Sciatic nerve (tissue), 2 donors: Measurements from ENCODE around the gene CAMK2G. TPM values are rescaled to one million over a fixed set of nuclear protein-coding genes. Genes with fewer than 3 reads are reported as not detected.

Experiments used
- ATAC-seq: fragments of 200-7000 bp; cut with Tn5 transposase; one replicate; pipeline ENCODE4 v1.9.1; 2020; ENCODE audit warnings: mild to moderate bottlenecking, moderate library complexity
- DNase-seq: peaks from one replicate; pipeline ENCODE4 v3.0.0-alpha.2; 2020; ENCODE audit warnings: low spot score
- intact Hi-C: fragments of 100-400 bp; cut with DNase I; formaldehyde crosslinking; loops from one replicate; pipeline ENCODE4 v1.14.2; 2022
- total RNA-seq: library from RNA; stranded (reverse); fragmentation: NEBNext Ultra II Directional; extraction: Animal tissue kit (Norgen Biotek cat#: 25700); gene quantifications from one replicate; pipeline ENCODE4 v1.2.1, GENCODE V29; 2021
- donor health status: DM: no; HTN: no; CAD: no.
- donor health status: DM: no; HTN: no; CAD: no.

Gene CAMK2G
- total RNA-seq, 1 donor from 2014 or later: 30.5 TPM

DNA sequence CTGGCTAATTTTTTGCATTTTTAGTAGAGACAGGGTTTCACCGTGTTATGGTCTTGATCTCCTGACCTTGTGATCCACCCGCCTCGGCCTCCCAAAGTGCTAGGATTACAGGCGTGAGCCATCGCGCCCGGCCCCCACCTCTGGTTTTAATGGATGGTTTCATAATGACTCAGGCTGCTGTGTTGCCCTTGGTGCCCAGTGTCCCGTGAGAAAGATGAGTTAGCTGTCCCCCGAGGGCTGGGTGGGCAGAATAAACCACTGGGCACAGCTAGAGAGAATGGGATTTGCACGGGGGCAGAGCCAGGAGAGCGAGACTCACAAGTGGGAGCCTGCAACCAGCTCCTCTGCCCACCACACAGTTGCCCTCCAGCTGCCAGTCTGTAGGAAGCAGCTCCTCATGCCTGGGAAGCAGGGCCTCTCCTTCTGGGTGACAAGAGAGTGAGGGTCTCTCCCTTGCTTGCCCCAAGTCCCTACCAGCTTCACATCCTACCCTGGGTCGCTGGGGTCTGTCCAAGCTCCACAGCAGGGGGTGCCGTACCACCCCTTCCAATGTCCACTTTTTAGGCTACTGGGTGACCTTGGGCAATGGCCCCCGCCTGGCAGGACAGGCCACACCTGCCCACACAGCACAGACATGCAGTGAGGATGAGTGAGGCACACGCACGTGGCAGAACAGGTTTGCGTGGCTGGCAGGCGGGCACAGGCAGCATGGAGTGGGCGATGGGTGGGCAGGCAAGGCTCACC lies 46.8 kb downstream of the CAMK2G start:
- intact Hi-C loops: no loop called here
- DNase-seq (no peak), ATAC-seq (no peak)

DNA sequence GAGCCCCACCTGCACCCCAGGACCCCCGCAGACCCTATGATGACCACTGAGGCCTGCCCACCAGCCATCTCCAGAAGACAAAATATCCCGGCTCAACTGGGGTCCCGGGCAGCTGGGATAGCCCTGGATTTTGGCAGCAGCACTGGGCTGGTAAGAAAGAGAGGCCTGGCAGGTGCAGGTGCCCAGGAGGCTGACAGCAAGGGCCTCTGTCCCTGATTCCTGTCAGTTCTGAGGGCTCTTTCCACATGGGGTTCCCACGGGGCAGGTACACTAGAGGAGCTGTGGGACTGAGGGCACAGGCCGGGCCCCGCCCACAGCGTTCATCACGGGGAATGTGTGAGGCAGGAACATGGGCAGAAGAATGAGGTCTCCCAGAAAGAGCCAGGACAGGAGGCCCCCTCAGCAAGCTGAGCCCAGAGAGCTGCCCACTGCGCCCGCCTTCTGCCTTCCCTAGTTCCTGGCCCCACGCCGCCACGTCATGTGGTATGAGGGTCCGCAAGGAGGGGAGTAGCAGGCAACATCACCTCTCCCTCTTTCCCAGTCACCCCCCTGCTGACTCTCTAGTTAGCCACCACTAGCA lies 50.1 kb downstream of the CAMK2G start:
- no peak for ATAC-seq
- no peak for DNase-seq
- intact Hi-C loops: no loop called here

DNA sequence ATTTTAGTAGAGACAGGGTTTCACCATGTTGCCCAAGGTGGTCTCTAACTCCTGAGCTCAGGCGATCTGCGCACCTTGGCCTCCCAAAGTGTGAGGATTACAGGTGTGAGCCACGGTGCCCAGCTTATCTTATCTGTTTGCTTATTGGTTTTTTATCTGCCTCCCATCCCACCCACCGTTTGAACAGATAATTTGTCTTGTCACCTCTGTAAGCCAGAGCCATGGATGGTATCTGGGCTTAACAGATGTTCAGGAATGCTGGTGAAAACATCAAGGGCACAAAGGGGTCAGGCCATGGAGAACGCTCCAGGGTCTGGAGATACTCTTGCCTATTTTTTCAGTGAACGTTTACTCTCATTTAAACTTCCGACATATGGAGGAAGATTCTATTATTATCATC lies 51.0 kb downstream of the CAMK2G start:
- ATAC-seq: no peak
- DNase-seq: no peak
- intact Hi-C loops: no loop called here

DNA sequence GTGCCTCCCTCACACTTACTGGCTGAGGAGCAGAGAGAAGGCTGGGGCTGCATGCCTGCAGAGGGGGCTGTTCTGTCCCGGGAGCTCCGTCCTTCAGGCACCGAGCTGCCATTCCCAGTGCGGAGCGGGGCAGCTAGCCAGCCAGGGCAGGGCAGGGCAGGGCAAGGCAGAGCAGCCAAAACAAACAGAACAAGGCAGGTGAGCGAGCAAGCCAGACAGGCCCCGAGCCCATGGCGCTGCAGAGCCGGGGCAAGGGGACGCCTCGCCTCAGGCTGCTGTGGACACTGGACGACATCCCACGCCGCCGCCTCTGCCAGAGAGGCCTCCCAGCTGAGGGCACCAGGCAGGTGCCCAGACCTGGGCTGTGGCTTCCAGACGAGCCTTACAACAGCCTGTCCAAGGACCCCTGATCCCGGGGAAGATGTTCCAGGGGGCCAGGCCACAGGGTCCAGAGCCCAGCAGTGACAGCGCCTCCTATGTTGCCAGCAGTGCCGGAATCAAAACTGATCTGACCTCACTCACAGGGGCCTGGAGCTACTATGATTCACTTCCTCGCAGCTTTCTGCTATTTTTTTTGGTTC lies 54.8 kb downstream of the CAMK2G start:
- no peak for DNase-seq
- ATAC-seq: peak; percentile 45
- intact Hi-C loops: no loop called here

DNA sequence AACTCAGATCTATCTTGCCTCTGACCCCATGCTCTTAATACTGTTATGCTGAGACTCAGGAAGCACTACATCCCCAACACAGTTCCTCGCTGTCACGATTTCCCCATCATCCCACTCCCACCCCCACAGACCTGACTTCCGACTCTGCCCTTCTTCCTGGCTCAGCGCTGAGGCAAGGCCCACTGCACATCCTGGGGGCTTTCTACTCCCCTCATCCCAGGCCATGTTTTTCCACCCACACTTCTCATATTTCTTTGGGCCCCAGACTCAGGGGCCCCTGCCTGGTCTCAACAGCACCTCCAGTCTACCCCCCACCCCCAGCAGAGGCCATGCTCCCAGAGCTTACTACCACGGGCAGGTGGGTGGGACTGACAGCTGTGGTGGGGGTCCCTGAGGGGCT lies 55.3 kb downstream of the CAMK2G start:
- DNase-seq (no peak), ATAC-seq (no peak)
- intact Hi-C loops: no loop called here

DNA sequence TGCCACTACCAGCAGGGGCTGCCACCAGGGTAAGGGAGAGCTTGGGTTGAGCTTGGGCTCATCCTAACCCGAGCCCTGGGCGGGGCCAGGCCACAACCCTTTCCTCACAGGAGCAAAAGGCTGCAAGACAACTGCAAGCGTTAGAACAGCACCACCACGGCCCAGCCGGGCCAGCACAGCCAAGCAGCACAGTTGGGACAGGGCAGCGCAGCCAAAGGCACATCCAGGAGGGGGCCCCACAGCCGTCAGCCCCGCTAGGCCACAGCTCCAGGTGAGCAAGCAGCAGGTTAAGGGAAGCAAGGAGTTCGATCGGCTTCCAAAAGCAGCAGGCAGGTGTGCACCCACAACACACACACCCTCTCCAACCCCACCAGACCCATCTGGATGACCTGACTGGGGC lies 56.0 kb downstream of the CAMK2G start:
- intact Hi-C loops: no loop called here
- DNase-seq (no peak), ATAC-seq (no peak)

DNA sequence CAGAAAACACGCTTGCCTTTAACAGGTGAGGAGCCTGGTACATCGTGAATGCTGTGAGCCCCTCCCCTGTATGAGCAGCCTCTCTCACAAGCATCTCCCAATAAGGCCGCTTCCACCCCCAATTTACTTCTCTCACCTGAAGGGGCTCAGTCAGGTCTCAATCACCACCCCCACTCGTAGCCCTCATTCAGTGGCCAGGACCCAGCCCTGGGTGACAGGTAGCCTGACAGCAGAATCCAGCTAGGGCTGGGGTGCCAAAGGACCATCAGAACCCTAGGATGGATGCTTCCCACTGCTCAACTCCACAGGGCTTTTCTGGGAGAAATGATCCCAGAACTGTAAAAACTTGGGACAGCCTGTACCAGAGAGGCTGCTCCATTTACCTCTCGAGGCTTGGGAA lies 56.5 kb downstream of the CAMK2G start:
- intact Hi-C loops: no loop called here
- no peak for ATAC-seq

DNA sequence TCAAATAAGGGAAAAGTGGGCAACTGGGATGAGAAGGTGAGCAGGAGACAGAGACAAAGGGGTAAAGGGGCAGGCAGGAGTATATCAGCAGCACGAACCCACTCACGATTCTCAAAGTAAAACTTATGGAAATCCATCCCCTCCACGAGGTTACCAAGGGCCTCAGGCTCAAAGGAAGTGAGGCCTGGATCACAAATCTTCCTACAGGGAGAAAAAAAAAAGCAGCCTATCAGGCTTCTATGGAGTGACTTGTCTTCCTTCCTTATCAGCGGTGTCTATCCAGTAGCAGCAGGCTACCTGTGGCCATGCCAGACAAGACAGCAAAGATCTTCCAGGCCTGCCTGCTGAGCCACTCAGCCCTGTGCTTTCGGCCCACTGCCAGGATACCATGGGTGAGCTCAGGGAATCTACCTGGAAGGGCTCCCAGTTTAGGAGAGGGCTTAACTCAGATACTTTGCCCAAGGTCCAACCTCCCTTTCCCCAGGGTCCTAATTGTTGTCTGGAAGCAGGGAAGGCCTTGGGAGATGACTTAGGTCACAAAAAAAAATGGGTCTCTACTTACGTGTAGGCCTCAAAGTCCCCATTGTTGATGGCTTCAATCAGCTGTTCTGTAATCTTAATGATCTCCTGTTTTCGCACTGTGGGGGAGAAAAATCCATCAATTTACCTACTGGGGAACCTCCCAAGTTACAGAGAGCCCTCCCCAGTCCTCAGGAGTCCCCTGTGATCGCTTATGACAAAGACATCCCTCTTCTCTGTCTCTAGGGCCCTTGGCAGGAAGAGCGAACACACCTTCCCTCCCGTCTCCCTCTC lies 57.2 kb downstream of the CAMK2G start:
- no peak for DNase-seq
- intact Hi-C loops: no loop called here
- no peak for ATAC-seq

More for the DNA sequence above, 56.5 kb downstream of the CAMK2G start:
- DNase-seq: no peak

DNA sequence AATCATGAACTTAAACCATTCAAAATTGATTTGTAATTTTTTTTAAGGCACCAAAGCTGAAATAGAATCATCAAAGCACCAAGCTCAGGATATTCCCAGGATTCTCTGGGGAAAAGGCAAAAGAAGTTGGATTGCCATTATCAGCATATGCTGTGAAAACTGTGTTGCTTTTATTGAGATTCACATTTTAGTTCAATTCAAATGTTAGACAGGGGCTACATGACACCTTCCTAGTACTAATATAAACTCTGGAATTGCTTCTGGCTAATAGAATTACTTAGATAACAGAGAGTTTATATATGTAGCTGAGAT lies 58.7 kb downstream of the CAMK2G start:
- intact Hi-C loops: no loop called here
- DNase-seq: no peak
- no peak for ATAC-seq

DNA sequence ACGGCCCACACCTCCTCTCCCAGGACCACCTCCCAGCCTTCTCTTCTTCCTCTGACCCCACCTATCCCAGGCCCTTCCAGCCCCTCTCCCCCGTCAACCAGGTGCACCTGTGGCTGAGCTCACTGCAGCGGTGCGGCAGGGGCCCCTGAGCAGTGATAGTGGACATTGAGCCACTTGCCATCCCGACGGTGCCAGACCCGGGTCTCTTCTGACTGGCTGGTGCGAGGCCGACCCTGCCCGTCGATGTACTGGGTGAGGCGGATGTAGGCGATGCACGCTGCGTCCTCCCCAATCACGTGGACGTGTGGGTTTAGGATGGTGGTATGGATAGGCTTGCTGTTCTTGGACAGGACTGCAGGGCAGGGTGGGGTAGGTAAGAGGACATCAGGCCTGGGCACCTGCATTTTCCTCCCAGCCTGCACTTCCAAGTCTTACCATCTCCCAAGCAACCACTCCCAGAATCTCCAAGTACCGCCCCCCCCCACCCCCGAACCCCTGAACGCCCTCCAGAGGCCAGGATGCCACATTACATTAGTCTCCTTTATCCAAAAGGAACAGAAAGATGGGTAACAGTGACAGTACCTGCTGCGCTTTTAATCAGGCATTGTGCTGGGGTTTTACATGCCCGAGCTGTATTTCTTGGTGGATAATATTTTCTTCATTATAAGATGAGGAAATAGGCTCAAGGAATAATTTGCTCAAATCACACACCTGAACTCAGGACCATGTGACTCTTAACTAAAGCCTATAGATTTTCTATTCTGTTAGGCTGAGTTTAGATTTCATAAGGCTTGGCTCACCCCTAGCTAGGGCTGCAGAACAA lies 59.2 kb downstream of the CAMK2G start:
- intact Hi-C loops: no loop called here
- DNase-seq (no peak), ATAC-seq (no peak)

DNA sequence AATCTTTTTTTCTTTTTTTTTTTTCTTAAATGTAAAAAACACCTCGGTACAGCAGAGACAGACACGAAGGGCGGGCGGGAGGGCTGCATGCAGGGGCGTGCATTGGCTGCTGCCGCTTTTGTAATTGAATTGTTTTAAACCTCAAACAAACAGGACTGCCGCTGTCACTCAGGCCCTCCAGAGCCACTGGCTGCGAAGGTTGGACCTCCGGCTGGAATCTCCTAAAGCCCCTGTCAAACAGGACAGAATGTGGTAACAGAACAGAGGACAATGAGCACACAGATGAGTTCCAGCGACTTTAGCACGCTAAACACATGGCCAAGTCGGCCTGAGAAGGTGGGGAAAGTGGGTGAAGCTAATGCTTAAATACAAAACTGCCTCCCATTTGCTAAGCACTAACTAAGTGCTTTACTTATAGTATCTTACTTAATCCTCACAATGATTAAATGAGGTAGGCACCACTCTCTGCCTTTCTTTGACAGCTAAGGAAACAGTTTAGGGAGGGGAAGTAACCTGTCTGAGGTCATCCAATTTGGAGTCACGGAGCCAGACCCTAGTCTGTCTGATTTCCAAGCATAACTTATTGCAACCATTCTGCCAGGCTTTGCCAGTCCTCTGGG lies 60.0 kb downstream of the CAMK2G start:
- no peak for DNase-seq
- ATAC-seq: no peak
- intact Hi-C loops: no loop called here

DNA sequence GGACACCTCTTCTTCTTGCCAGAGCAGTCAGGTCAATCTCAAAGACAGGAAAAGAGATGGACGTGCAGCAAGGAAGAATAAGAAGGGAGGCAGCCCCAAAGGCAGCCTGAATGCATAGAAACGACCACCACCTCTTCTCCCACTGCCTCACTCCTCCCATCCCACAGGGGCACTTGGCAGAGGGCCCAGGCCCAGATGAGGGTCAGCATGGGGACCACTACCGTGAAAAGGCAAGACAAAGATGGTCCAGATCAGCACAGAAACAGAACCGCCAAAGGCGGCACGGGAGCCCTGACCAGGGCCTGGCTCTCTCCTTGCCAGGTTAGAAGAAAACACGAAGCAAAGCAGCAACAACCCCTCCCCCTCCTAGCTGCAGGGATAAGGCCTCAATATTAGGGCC lies 61.0 kb downstream of the CAMK2G start:
- ATAC-seq: no peak
- no peak for DNase-seq
- intact Hi-C loops: no loop called here

DNA sequence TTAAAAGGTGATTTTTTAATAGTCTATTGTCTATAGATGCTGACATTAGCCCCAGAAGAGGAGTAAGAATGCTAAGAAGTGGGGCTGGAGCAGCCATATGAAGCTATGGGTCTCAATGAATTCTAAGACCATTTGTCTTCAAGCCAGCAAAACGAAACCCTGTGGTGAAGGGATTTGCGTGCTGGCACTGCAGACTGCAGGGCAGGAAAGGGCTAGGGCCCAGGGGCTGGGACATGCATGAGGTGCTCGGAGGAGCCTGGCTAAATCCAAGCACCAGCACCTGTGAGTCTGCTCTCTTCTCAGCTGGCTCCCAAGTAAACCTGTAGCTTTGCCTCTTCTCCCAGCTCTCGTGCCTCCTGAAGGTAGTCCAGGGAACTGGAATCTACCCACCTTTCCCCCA lies 61.7 kb downstream of the CAMK2G start:
- intact Hi-C loops: no loop called here
- ATAC-seq (no peak), DNase-seq (no peak)

DNA sequence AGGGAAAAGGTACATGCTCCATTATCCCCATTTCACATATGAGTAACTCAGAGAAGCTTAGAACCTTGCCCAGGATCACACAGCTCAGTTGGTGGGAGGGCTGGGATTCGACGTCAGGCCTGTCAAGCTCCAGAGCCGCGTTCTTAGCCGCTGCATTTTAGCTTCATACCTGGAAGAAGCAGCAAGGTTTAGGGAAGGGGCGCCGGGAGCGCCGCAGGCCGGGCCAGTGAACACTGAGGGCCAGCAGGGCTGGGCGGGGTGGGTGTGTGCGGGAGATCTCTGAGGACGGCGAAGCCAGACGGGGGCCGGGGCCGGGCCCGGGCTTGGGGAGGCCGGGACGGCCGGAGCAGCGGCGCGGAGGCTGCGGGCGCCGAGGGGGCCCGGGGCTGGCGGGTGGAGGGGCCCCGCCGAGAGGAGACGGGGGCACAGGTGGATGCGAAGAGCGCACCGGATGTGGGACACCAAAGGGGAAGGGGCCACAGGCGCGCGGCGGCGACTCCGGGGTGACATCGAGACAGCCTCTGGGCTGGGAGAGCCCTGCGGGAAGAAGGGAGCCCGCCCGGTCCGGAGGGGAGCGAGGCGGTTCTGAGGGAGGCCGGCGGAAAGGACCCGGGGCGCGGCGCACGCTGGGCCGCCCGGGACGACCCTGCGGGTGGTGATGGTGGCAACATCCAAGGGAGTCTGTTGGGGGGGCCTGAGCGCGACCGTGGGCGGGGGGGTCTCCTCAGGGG lies 63.5 kb downstream of the CAMK2G start:
- ATAC-seq (no peak), DNase-seq (peak; percentile 74)
- intact Hi-C loops: no loop called here

DNA sequence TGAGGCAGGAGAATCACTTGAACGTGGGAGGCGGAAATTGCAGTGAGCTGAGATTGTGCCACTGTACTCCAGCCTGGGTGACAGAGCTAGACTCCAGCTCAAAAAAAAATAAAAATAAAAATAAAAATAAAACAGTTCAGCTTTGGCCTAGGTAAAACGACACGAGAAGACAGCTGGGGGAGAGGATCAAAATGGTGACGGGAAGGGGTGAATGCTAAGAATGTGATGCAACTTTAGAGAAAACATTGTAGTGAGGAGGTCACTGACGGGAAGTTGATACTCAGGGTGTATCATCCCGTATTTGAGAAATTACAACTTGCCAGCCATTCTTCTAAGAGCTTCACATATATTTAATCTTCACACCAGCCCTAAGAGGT lies 64.0 kb downstream of the CAMK2G start:
- no peak for DNase-seq
- intact Hi-C loops: no loop called here
- ATAC-seq: no peak

DNA sequence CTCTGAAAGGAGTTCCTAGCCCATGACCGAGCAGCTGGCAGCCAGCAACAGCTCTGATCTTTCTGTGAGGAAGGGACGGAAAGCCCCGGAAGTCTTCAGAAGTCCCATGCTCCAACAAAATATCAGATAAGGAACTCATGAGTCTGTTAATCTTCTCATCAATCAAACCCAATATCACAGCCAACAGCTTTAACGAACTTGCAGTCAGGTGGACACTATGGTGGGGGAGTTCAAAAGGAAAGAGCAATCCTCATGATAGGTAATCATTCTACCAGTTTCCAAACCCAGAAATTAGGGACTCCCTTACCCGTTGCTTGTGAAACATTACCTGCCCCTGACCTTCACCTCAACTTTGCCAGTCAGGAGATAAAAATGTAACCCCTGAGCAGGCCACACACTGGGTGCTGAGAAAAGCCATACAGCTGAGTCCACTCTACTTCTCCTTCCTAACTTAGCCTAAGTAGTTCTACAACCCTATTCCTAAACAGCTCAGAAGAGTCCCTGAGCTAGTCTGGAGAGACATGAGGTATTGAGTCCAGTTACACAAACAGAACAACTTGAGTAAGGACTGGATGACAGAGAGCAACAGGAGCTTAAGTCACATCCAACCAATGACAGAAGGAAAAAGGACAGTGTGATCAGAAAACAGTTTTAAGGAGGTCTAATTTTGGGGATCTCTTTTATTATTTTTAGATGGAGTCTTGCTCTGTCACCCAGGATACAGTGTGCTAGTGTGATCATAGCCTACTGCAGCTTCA lies 65.1 kb downstream of the CAMK2G start:
- intact Hi-C loops: no loop called here

DNA sequence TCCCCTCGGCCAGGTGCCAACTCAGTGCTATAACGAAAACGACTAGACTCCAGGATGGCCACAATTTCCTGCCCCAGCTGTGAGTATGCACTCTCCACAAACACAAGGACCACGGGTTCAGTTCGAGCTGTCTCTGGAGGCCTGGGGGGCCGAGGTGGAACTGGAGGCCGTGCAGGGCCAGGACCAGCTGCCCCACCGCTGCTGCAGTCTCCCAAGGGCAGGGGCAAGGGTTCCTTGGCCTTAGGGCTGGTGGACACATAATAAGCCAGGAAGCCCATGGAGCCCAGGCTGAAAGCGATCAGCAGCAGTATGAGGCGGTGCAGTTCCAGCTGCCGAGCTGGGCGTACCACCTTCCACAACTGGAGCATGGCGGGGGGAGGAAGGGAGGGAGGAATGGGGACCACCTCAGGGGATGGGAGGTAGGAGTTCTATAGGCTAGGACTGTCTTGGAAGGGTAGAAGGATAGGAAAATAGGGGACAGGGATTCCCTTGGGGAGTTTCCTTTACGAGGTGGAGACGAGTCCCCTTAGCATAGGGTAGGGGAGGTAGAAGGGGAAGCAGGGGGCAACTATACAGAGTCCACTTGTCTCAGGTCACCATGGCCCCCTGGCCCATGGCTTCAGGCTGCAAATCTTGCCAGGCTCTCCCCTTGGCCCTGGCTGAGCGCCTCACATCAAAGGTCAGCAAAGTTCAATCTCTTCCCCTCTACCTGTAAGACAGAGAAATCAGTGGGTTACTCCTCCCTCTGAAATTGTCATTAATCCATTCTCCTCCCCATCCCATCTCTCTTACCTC lies 66.1 kb downstream of the CAMK2G start:
- DNase-seq: no peak
- intact Hi-C loops: no loop called here
- ATAC-seq: no peak

More for the DNA sequence above, 65.1 kb downstream of the CAMK2G start:
- ATAC-seq (no peak), DNase-seq (no peak)
